PFSK-1 (cell line): ENCODE results near the gene ADGRA1.

Experiments used
- FOXP2 ChIP-seq: optimal IDR thresholded peaks from 2 replicates; pipeline ENCODE3; 2011; ENCODE audit warnings: borderline replicate concordance, control low read depth, inconsistent platforms; ENCODE audit not compliant: insufficient read depth; ENCODE audit errors: extremely low read length, extremely low read depth
- POLR2AphosphoS5 ChIP-seq: IDR thresholded peaks from 2 replicates; pipeline ENCODE4 v1.6.1; 2012; ENCODE audit warnings: low read depth, mild to moderate bottlenecking, control low read depth, low read length, moderate library complexity
- REST ChIP-seq, 2 experiments: IDR thresholded peaks; 2 replicates each; pipeline versions ENCODE4 v1.6.1 to v1.8.0; 2011 to 2012; ENCODE audit warnings: low read depth in 2 of 2, low read length in 2 of 2, control low read depth in 1 of 2, inconsistent platforms in 1 of 2, mild to moderate bottlenecking in 1 of 2, moderate library complexity in 1 of 2; ENCODE audit not compliant: insufficient read depth in 1 of 2
- SIN3A ChIP-seq: IDR thresholded peaks from 2 replicates; pipeline ENCODE4 v1.6.1; 2012; ENCODE audit warnings: mild to moderate bottlenecking, low read length, moderate library complexity, borderline replicate concordance; ENCODE audit not compliant: insufficient read depth
- TAF1 ChIP-seq: IDR thresholded peaks from 2 replicates; pipeline ENCODE4 v1.6.1; 2012; ENCODE audit warnings: low read length, control low read depth, borderline replicate concordance; ENCODE audit not compliant: insufficient read depth

DNA sequence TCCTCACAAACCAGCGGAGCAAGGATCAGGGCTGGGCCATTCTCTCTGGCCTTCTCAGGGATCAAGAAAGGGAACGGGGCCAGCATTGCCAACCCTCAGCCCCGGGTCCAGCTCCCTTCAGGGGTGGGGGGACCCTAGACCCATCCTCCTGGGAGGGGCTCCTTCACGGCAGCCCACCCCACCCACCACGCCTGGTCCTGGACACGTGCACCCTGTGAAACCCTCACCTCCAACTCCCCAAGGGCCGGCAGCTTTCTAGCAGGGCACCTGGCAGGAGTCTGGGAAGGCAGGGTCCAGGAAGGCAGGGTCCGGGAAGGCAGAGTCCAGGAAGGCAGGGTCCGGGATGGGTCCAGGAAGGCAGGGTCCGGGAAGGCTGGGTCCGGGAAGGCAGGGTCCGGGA lies 46.6 kb upstream of the ADGRA1 start:
- no peak for TF ChIP-seq POLR2AphosphoS5
- no peak for TF ChIP-seq TAF1
- TF ChIP-seq REST (IDR thresholded peaks at IDR 0.05; ENCODE audit: insufficient read depth in 1 of 2, low read depth in 2 of 2, low read length in 2 of 2), result no peak
- TF ChIP-seq FOXP2, result no peak
- no peak for TF ChIP-seq SIN3A
